Measurements from ENCODE around the gene CADM3.

CADM3 gene

DNA sequence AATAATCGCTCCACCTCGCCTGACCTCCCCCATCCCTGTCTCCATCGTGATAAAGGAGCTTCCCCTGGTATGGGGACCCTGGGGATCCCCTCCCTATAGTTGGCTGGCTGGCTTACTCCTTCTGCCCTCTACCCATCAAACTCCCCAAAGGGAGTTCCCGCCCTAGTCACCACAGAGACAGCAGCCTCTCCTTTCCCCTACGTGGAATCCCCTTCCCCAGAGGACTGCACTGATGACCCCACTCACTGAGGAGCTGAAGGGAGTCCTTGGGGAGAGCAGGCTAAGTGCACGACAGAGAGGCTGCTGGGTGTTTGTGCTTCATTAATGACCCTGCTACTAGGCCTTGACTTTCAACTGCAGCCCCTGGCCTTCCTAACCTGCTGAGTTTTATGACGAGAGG, 1.9 kb downstream of the CADM3 start:
- DNase-seq (ENCODE audit: low spot score): no peak

DNA sequence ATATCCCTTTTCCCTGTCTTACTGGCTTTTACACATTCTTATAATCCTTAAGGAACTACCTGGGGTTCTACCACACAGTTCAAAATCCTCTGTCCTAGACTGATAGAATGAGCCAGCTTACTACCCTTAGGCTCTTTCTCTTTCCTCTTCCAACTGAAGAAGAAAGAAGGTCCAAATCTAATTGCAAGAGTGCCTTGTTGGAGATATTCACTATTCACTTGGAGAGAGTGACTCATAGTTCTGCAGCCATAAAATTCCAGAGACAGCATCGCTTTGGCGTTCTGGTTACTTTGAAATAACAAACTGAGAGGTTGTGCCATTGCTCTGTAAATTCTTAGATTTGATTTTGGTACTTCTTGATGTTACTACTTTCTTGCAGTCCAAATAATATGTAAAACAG, 4.2 kb downstream of the CADM3 start:
- no peak for DNase-seq (ENCODE audit: low spot score)

DNA sequence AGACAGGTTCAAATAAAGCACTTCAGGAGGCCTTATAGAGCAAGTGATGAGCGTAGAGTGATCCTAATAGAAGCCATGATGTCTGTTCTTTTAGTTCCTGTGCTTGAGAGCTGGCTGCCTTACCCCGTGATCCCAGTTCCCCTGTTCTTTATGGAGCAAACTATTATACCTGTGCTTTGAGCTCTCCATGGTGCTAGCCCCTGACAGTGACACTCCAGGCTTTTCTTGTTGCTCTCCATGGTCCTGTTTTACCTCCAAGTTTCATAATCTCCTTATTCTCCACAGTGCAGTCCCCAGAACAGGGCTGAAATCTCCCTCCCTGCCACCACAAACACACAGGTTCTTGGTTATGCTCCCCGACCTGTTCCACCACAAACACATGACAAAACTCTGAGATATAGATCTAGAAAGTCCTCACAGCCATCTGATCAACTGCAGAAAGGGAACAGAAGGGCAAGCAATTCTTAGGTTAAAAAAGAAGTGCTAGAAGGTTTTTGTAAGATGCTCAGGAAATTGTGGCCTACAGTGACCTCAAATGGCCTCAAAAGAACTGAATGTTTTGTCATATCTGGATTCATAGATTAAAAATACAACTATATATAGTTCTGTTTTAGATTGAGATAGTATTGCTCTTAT, 6.0 kb downstream of the CADM3 start:
- DNase-seq (ENCODE audit: low spot score): peak; percentile 74

DNA sequence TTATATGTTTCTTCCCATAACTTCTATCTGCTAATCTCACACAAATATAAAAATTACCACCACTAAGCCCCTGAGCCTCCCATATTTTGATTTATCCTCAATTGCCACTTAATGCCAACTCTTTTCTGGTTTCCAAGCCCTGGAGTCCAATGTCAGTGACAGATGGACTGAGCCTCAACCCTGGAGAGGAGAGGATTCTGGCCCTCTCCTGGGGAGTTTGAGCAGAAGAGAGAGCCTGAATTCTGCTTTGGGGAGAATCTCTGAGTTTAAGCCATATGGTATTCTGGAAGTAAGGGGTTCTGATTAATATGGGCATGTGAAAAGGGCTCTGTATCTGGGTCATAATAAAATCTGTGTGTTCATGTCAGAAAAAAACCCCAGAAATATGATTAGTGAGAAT, 8.5 kb downstream of the CADM3 start:
- no peak for DNase-seq (ENCODE audit: low spot score)

DNA sequence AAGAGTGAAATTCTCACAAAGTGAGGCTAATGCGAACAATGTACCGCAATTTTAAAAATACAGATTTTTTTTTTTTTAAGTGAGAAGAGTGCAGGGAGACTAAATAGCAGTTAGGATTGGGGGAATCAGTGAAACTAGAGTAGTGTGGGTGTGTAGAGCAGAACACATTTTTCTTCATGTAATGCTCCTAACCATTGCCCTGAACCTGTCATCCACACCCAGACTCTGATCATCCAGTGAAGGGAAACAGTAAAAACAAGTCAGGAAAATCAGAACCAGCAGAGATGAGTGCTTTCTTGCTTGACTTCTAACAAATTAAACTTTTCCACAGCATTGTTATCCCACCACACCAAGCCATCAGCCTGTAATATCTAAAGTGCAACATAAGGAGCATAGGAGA, 9.1 kb downstream of the CADM3 start:
- DNase-seq (ENCODE audit: low spot score): no peak

DNA sequence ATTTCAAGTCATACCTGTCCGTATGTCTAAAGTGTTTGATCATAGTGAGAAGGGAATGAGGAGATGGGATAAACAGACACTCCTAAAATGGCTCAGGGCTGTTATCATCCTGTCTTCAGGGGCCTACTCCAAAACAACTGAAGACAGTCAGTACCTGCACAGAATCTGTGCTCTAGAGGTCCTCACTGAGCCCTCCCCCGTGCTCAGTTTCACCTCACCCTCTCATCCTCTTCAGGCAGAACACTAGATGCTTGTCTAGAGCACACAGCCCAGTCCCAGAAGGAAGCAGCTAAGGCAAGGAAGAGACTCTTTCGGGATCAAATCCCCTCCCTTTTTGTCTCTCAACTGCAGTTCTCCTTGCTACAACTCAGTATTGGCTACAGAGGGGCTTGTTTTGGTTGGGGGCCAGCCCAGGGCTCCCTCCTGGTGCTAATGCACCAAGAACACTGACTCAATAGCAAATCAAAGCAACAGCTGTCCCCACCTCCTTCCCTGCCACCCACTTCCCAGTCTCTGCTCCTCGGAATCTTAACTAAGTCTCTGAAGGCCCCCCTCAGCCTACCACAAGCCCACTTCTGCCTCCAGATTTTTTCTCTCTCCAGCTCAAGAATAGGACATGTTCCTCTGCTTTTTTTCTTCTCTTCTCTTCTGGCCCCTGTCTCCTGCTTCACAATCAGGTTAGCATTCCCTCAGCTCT, 10.1 kb downstream of the CADM3 start:
- DNase-seq (ENCODE audit: low spot score): no peak

DNA sequence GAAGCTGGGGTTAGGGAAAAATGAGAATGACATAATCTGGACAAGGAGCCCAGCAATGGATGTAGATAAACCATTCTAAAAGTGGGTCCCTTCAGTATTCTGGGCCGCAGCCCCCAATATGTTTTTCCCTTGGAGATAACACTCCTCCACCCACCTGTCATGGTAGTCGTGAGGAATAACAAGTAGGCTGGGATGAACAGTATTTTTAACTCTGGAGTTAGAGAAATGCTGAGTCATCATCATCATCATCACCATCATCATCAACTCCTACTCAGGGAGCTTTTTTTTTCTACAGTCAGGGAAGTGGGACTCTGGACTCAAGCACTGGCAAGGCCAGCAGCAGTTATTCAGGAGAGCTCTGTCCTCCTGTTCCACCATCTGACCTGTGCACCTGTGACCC, 12.8 kb downstream of the CADM3 start:
- DNase-seq (ENCODE audit: low spot score): no peak

DNA sequence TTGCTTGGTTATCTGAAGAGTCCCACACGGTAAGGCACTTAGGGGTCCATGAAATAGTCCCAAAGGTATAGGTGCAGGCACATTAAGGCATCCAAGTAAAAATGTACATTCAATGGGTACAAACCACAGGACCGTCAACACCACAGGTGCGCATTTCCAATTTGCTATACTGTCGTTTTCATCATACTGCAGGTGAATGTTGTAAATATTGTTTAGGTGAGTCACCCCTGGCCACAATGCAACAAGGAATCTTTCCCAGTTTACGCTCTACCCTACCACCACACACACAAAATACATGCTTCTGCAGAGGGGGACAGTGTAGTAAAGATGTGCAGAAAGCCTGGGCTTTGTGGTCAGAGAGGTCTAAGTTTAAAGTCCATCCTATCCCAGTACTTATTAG, 13.7 kb downstream of the CADM3 start:
- DNase-seq (ENCODE audit: low spot score): peak; percentile 81

DNA sequence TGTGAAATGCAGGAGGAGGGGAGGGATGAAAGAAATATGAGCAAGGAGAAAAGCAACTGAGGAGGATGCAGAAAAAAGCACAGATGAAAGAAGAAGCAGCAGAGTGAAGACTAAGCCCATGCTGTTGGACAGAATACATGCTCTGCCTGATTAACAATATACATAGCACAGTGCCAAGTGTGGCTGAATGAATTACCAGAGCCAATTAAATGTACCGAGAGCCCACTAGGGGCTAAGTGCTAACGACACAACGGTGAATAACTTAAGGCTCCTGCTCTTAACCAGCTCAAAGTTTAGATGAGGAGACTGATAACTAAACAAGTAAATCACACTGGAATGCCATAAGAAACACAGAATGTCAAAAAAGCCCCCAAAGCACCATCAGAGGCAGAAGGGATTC, 15.6 kb downstream of the CADM3 start:
- DNase-seq (ENCODE audit: low spot score): no peak

DNA sequence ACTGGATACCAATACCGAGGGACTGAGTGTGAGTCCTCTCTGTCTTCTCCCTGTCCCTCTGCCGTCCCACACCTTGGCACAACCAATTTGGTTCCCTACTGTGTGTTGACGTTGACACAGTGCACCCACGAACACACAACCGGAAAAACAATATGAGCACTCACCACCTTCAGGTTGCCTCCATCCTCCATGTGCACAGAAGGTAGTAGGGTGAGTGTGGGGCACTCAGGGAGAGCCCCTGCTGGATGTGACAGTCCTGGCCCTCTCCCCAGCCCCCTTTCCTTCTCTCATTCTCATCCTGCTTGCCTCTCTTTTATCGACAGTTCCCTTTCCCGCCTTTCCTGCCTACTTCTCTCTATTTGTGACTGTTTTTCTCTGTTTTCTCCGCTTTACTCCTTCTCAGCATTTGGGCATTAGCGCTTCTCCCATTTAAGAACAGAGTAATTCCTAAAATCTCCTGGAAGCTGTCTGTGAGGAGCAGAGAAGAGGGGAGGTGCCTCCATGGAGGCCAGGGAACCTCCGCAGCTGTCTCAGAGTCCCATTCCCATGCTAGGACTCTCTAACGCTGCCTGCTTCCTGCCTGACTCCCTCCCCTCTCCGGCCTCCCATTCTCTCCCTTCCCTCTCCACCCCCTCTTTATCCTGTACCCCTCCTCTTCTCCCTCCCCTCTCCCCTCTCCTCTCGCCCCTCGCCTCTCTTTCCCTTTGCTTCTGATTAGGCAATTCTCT, 16.4 kb downstream of the CADM3 start:
- no peak for DNase-seq (ENCODE audit: low spot score)

DNA sequence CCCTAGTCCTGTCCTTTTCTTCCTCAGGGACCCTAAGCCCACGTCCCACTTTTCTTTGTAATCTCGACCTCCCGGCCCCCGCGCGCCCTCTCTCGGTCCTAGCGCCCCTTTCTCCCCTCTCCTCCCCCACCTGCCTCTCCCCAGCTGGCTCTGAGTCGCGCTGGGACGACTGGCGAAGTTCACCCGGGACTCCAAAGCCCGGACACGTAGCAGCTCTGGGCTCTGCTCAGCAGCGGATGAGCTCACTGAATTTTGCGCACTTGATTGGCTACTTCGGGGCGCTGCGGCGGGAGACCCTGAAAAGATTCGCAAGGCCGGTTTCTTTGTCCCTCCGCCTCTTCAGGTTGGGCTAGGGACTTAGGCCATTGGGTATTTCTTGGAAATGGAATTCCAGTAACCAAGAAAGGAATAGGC, 17.0 kb downstream of the CADM3 start:
- DNase-seq (ENCODE audit: low spot score): no peak

DNA sequence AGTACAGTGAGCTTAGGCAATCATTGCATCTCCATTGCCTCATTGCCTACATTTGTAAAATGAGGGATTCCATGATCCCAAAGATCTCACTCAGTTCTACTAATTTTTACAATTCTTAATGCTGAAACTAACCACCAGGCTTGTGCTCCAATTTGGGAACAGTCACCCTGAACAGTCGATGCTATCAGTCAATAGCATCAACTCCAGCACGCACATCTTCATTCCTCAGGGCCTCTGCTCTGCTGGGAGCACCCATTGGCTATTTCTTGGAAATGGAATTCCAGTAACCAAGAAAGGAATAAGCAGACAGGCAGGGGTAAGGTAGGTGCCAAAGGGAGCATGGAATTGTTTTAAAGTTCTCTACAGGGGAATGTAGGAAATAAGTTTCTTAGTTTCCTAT, 19.0 kb downstream of the CADM3 start:
- DNase-seq (ENCODE audit: low spot score): no peak

DNA sequence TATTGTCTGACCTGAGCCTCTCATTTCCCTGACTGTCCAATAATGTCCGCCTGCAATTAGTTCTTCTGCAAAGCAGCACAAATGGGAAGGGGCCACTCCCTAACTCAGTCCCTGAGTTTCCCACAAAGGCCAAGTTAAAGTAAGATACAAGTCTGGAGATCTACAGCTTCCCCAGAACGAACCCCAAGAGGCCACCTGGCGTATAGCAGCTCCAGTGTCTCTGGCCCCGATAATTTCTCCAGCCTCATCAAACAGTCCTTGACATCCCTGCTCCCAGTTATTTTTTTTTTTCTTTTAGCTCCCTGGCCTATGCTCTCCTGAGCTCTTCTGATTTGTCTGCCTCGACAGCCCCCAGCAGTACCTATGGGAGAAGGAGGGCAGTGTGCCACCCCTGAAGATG, 25.1 kb downstream of the CADM3 start:
- no peak for DNase-seq (ENCODE audit: low spot score)

DNA sequence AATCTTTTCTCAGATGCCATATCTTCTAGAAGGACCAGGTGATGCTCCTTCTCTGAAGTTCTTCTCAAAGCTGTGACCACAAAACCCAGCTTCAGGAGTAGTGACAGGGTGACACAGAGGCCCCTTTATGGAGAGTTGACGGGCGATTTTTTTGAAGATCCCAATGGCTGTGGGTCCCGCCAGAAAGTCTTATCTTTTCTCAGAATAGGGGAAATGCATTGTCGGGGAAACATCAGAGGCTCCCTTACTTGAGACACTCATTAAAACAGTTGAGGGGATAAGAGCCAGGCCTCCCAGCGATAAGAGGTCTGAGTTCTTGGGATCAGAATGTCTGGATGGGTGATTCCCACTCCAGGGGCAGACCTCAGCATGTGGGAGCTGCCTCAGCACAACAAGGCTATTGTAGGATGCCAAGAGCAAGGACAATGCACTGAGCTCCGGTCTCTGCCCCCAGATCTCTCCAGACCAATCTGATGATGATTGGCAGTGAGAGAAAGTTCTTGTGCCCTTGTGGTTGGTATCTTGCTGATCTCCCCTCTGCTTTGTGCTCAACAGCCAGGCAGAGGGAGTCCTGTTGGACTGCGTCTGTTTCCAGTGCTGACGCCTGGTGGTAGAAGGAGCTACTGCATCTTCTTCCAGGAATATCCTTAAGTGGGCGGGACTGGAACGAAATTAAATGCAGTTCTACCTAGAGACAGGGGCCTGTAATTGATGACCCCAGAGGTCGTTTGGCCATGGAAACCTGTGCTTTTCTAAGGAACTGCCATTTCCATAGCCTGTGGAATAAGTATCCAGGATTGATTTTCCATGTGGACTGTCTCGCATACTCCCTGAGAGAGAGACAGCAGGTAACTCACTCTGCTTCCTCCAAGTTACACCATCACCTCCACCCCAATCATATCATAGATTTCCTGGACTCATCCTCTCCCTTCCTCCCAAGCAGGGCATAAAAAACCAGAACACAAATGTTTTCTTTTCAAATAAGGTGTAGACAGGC, 26.4 kb downstream of the CADM3 start:
- DNase-seq (ENCODE audit: low spot score): peak; percentile 49

DNA sequence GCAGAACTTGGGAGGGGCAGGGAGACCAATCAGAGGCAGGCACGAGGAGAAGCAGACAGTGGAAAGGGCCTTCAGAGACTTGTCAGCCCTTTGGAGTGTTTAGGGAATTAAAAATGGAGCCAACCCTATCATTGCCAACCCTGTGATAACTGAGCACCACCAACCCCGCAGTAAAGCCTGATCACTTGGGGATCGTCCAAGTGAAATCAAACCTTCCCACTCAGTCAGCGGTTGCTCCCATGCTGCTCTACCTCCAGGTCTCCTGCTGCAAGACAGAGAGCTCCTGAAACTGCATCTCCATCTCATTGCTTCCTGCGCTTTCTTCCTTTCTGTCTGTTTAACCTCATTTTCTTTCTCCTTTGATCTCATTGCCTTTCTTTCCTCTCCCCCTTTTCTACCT, 28.5 kb downstream of the CADM3 start:
- DNase-seq (ENCODE audit: low spot score): no peak

DNA sequence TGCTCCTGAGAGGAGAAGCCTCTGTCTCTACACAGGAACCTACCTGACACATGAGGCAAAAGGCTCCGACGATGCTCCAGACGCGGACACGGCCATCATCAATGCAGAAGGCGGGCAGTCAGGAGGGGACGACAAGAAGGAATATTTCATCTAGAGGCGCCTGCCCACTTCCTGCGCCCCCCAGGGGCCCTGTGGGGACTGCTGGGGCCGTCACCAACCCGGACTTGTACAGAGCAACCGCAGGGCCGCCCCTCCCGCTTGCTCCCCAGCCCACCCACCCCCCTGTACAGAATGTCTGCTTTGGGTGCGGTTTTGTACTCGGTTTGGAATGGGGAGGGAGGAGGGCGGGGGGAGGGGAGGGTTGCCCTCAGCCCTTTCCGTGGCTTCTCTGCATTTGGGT, 29.4 kb downstream of the CADM3 start:
- DNase-seq (ENCODE audit: low spot score): no peak

DNA sequence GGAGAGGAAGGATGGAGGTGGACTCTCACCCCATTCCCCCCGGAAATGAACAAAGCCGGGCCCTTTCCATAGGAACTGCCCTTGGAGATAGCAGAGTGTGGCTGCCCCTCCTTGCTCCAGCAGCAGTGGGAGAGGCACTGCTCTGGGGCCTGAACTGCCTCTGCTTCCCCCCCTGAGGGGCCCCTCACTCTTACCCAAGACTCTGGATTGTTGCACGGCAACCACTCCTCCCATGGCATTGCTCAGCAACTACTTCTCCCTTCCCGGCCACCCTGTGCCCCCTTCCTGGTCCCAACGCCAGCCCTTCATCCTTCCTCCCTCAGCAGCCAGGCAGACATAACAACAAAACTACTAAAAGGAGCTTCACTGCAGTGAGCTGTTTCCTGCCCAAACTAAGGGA, 30.2 kb downstream of the CADM3 start:
- no peak for DNase-seq (ENCODE audit: low spot score)

DNA sequence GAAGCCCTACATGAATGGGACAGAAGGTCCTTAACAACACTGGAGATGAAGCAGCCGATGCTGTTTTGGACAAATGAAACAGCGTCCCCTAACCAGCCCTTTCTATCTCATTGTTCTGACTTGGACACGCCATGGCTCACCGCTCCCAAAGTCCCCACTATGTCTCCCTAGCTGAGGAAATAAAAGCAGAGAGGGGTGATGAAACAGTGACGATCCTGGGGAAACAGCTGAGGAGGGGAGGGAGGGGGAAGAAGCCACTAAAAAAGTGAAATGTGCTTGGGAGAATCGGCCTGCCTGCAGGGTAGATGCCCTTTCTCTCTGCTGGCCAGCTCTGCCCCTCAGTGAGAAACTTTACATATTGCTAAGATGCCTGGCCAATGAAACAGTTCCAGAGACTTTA, 32.2 kb downstream of the CADM3 start:
- DNase-seq (ENCODE audit: low spot score): no peak

DNA sequence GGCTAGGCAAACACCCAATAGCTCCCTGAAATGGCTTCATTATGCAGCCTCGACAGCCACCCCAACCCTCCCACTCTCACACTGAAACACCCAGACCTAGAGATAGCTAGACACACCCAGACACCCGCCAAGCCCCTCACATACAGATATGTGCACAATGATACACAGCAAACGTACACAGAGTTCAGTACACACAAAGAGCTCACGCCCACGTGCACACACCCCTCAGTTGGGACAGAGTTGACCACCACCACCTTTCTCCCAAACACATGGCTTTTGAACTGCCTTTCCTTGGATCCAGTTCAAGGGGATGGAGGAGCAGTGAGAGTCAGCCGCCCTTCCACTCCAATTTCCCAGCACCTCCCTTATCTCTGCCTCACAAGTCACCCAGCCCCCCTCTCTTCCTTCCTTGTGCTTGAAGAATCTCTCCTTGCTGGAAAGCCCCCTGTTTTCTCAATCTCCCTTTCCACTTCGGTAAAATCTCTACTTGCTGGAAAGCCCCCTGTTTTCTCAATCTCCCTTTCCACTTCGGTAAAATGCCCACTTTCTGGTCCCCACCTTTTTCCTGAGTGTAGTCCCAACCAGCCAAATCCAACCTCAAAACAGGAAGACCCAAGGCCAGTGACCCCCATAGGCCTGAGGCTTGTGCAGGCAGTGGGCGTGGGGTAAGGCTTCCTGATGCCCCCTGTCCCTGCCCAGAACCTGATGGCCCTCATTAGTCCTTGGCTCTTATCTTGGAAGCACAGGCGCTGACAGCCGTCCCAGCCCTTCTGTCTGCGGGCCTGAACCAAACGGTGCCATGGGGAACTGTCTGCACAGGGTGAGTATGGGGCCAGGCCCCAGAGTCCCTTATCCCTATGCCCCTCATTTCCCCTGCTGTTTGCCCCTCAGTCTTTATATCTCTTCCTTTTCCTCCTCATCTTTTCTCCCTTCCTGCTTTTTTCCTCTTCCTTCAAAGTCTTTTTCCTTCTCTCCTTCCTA, 33.0 kb downstream of the CADM3 start, which contains the start of gene ACKR1:
ACKR1 (plus strand) TSS at position 715 of the 981 bp plus-strand sequence; CDS start at position 800, 85 bp downstream.
- DNase-seq (ENCODE audit: low spot score): no peak

DNA sequence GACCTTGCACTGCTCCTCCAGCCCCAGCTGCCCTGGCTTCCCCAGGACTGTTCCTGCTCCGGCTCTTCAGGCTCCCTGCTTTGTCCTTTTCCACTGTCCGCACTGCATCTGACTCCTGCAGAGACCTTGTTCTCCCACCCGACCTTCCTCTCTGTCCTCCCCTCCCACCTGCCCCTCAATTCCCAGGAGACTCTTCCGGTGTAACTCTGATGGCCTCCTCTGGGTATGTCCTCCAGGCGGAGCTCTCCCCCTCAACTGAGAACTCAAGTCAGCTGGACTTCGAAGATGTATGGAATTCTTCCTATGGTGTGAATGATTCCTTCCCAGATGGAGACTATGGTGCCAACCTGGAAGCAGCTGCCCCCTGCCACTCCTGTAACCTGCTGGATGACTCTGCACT, 33.8 kb downstream of the CADM3 start:
- DNase-seq (ENCODE audit: low spot score): no peak

DNA sequence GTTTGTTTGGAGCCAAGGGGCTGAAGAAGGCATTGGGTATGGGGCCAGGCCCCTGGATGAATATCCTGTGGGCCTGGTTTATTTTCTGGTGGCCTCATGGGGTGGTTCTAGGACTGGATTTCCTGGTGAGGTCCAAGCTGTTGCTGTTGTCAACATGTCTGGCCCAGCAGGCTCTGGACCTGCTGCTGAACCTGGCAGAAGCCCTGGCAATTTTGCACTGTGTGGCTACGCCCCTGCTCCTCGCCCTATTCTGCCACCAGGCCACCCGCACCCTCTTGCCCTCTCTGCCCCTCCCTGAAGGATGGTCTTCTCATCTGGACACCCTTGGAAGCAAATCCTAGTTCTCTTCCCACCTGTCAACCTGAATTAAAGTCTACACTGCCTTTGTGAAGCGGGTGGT, 34.7 kb downstream of the CADM3 start:
- DNase-seq (ENCODE audit: low spot score): no peak

Measured in SW480 (cell line).